ENCODE measurements around the gene CMIP. TPM values are rescaled to one million over a fixed set of nuclear protein-coding genes. Genes with fewer than 3 reads are reported as not detected.

Gene CMIP
- total RNA-seq, 1 experiment from 2014 or later: 48.2 TPM

DNA sequence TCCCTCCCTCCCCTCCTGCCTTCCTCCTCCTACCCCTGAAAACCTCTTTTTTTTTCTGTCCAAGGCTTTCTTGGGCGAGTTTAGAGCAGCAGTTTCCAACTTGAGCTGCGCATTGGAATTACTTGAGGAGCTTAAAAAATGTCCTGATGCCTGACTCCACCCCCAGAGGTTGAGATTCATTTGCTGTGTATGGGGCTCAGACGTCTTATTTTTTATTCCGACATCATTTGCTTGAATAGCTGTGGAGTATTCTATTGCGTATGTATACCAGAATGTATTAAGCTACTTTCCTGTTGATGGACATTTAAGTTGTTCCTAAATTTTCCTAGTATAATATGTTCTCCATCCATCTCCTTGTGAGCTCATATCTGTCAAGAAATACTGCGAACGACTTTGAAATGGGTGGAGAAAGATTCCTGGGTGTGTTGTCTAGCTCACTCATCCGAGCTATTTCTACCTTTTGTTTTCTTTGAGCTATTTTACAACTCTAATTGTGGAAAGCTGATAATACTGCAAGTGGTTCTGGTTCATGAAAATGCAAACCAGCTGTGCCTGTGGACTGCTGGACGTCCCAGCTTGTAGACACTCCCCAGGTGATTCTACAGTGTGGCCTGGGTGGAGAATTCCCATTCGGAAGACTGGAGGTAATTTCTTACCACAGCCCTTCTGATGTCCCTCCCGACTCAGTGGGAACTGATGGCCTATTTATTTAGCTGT is 40.5 kb downstream of the CMIP start:
- Histone ChIP-seq H2BK120ac (ENCODE audit: low read depth, low read length, poor library complexity, severe bottlenecking) (no peak overlapping the region), H4K8ac (replicated peaks; ENCODE audit: insufficient read length, low read depth, low read length) (no peak overlapping the region), H3K56ac (ENCODE audit: insufficient read length, low read depth, low read length) (no peak overlapping the region), H3K4me2 (ENCODE audit: insufficient read depth, insufficient read length, low read length) (no peak overlapping the region), H3K79me1 (ENCODE audit: insufficient read depth, low read depth, low read length, poor library complexity, severe bottlenecking) (peaks cover 10% of the 10 kb centered on the region), H4K20me1 (ENCODE audit: control insufficient read depth, insufficient read depth, insufficient read length) (peaks cover 2% of the 10 kb centered on the region), H2BK12ac (ENCODE audit: insufficient read length, low read depth, low read length) (no peak overlapping the region), H2BK20ac (ENCODE audit: low read depth, low read length, poor library complexity, severe bottlenecking) (no peak overlapping the region), H3T11ph (ENCODE audit: low read length) (no peak overlapping the region), H3K27me3 (ENCODE audit: insufficient read depth, low read length) (no peaks in the 10 kb centered on the region), H3K23me2 (ENCODE audit: insufficient read length, low read depth, low read length, poor library complexity, severe bottlenecking) (no peaks in the 10 kb centered on the region), H3K9me3 (ENCODE audit: control insufficient read depth, low read depth, low read length) (no peaks in the 10 kb centered on the region), H3K4me1 (ENCODE audit: insufficient read depth, low read length) (peaks cover 3% of the 10 kb centered on the region; the same call in 1 of the 2 replicates), H3K14ac (ENCODE audit: insufficient read depth, low read length) (no peak overlapping the region), H3K27ac (ENCODE audit: insufficient read length, low read depth, low read length) (no peak overlapping the region), H3K4ac (ENCODE audit: low read depth, low read length) (no peak overlapping the region), H4K5ac (ENCODE audit: insufficient read length, low read depth, low read length) (no peak overlapping the region), H3K9ac (ENCODE audit: extremely low read depth, insufficient read length, low read length) (no peak overlapping the region), H2BK15ac (ENCODE audit: low read depth, low read length) (no peak overlapping the region), H3K79me2 (ENCODE audit: insufficient read depth, low read length) (peaks cover 23% of the 10 kb centered on the region; the same call in 1 of the 2 replicates), H2AK5ac (ENCODE audit: insufficient read length, low read length) (no peak overlapping the region), H2BK5ac (ENCODE audit: insufficient read length, low read length) (no peak overlapping the region), H3K23ac (ENCODE audit: insufficient read length, low read depth, low read length) (no peak overlapping the region), H4K91ac (ENCODE audit: insufficient read length, low read depth, low read length) (no peak overlapping the region), H3K18ac (ENCODE audit: insufficient read length, low read depth, low read length) (no peak overlapping the region), H2AFZ (ENCODE audit: low read length) (no peak overlapping the region)
- no CpG with 5 or more reads among the region's 11 CpGs for WGBS (ENCODE audit: extremely low coverage, insufficient read length, low lambda C conversion rate)
- Mint-ChIP-seq H3K27me3 (ENCODE audit: low read depth) (no peaks in the 10 kb centered on the region), H3K36me3 (ENCODE audit: insufficient read depth in 1 of 3, low read depth in 3 of 3) (peaks cover 4 to 9% (median 7%) of the 10 kb centered on the region in 3 experiments; a peak in 4 of 7 replicates), H3K9me3 (no peaks in the 10 kb centered on the region), H3K4me1 (peaks cover 35 to 38% of the 10 kb centered on the region in 2 experiments), H3K4me3 (no peak overlapping the region), H3K27ac (peak overlapping the region in 1 of 3 experiments; percentile 63; a peak in 1 of 7 replicates)
- no peak for TF ChIP-seq CTCF (conservative IDR thresholded peaks at IDR 0.05)
- DNase-seq: no peak

All from H9 (cell line).